Parathyroid adenoma (tissue), 2 donors: Measurements from ENCODE around the gene SLC22A23.

Source experiments
- H2AFZ ChIP-seq: fragments of 300-600 bp; sonication (generic); one replicate; pipeline ENCODE4 v1.7.0; 2017; ENCODE audit warnings: antibody characterized with exemption, mild to moderate bottlenecking
- H3K27ac ChIP-seq: fragments of 300-600 bp; sonication (generic); one replicate; pipeline ENCODE4 v1.7.0; 2017
- H3K27me3 ChIP-seq: fragments of 300-600 bp; sonication (generic); one replicate; pipeline ENCODE4 v1.7.0; 2017; ENCODE audit warnings: low read length; ENCODE audit not compliant: control insufficient read depth, insufficient read depth
- H3K36me3 ChIP-seq: fragments of 300-600 bp; sonication (generic); one replicate; pipeline ENCODE4 v1.7.0; 2017; ENCODE audit warnings: low read length; ENCODE audit not compliant: control insufficient read depth, insufficient read depth
- H3K4me1 ChIP-seq: fragments of 300-600 bp; sonication (generic); one replicate; pipeline ENCODE4 v1.7.0; 2017; ENCODE audit warnings: control low read depth
- H3K4me2 ChIP-seq: fragments of 300-600 bp; sonication (generic); one replicate; pipeline ENCODE4 v1.7.0; 2017; ENCODE audit warnings: low read length
- H3K4me3 ChIP-seq: fragments of 300-600 bp; sonication (generic); one replicate; pipeline ENCODE4 v1.7.0; 2017; ENCODE audit warnings: low read depth, low read length
- H3K79me2 ChIP-seq: fragments of 300-600 bp; sonication (generic); one replicate; pipeline ENCODE4 v1.7.0; 2017; ENCODE audit warnings: control low read depth
- H3K9ac ChIP-seq: fragments of 300-600 bp; sonication (generic); one replicate; pipeline ENCODE4 v1.7.0; 2017; ENCODE audit warnings: mild to moderate bottlenecking
- H3K9me3 ChIP-seq: fragments of 300-600 bp; sonication (generic); one replicate; pipeline ENCODE4 v1.7.0; 2017; ENCODE audit warnings: low read length; ENCODE audit not compliant: control insufficient read depth
- CTCF ChIP-seq: fragments of 300-600 bp; sonication (generic); IDR thresholded peaks from one replicate; pipeline ENCODE4 v1.7.0; 2017; ENCODE audit warnings: antibody characterized with exemption, mild to moderate bottlenecking
- donor health status: primary hyperparathyroidism.

SLC22A23 gene

GRCh38 chr6:3501826-3502500 is 45.1 kb upstream of the SLC22A23 start:
- Histone ChIP-seq H3K4me3 (no peak overlapping the region), H3K9ac (no peak overlapping the region), H3K36me3 (no peaks in the 10 kb centered on the region), H2AFZ (peak overlapping the region; percentile 75), H3K27ac (no peak overlapping the region), H3K27me3 (no peaks in the 10 kb centered on the region), H3K4me1 (peaks cover 38% of the 10 kb centered on the region), H3K9me3 (no peaks in the 10 kb centered on the region), H3K4me2 (no peak overlapping the region), H3K79me2 (no peaks in the 10 kb centered on the region)
- TF ChIP-seq CTCF = no peak

- H2AFZ ChIP-seq = peak overlapping the region; percentile 8
- no peaks in the 10 kb centered on the region for H3K9me3 ChIP-seq
- H3K27ac ChIP-seq = peak overlapping the region; percentile 32
- no peak overlapping the region for H3K9ac ChIP-seq
- H3K4me2 ChIP-seq = peak overlapping the region; percentile 53
- H3K4me1 ChIP-seq = peaks cover 23% of the 10 kb centered on the region
- H3K27me3 ChIP-seq = no peaks in the 10 kb centered on the region
- no peaks in the 10 kb centered on the region for H3K79me2 ChIP-seq
- no peaks in the 10 kb centered on the region for H3K36me3 ChIP-seq
- TF ChIP-seq CTCF = no peak
- H3K4me3 ChIP-seq = no peak overlapping the region
Observed at GRCh38 chr6:3500262-3501014, 43.6 kb upstream of the SLC22A23 start.

- Histone ChIP-seq H3K36me3 (no peaks in the 10 kb centered on the region), H3K9me3 (no peaks in the 10 kb centered on the region), H3K27ac (no peak overlapping the region), H3K9ac (no peak overlapping the region), H3K4me2 (no peak overlapping the region), H3K4me3 (no peak overlapping the region), H3K27me3 (no peaks in the 10 kb centered on the region), H3K4me1 (peaks cover 20% of the 10 kb centered on the region), H3K79me2 (no peaks in the 10 kb centered on the region), H2AFZ (no peak overlapping the region)
- no peak for TF ChIP-seq CTCF
Observed at GRCh38 chr6:3499603-3500002, 42.8 kb upstream of the SLC22A23 start.

GRCh38 chr6:3496395-3496794 is 39.5 kb upstream of the SLC22A23 start:
- TF ChIP-seq CTCF = no peak
- Histone ChIP-seq H3K79me2 (no peaks in the 10 kb centered on the region), H3K27ac (no peak overlapping the region), H3K9ac (no peak overlapping the region), H3K4me1 (peaks cover 9% of the 10 kb centered on the region), H3K27me3 (no peaks in the 10 kb centered on the region), H3K4me2 (no peak overlapping the region), H3K36me3 (no peaks in the 10 kb centered on the region), H3K9me3 (no peaks in the 10 kb centered on the region), H2AFZ (no peak overlapping the region), H3K4me3 (no peak overlapping the region)
